Cerebellar nuclear complex (tissue), 1 donor: Measurements from ENCODE around the gene CRTC3.

Experiments used
- DNase-seq, 2 experiments: peaks; one replicate each; lab custom pipeline; 2025; lab: John Stamatoyannopoulos, UW

The CRTC3 gene

DNA sequence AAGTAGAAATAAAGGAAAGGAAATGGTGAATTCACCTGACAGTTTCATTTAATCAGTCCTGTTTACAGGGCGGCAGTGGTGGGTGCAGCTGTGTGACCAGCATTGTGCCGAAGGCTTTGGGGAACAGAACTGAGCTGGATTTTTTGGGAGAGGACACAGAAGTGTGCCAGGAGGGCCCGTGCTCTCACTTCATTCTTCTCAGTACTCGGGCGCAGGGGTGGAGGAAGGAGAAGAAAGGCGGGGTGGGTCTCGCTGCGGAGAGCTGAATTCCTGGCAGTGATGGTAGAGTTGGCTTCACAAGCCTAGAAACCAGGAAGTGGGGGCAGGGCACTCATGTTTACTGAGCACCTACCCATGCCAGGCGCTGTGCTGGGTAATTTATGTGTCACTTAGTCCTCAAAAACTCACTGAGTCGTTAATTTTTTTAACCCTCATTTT is 64.6 kb downstream of the CRTC3 start:
- DNase-seq: no peak

DNA sequence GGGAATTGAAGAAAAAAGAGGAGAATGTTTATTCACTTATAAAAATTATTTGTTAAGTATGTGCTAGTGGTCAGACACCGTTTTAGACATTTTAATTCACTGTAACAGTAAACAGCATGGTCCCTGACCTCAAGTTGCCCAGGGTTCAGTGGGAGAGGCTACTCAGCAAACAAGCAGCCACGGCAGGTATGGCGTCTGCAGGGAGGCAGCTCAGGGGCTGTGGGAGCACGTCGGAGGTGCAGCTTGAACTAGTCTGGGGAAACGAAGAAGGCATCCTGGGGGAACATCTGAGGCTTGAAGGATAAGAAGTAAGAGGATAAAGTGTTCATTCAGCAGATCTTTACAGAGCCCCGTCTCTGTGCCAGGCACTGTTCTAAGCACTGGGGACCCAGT is 66.0 kb downstream of the CRTC3 start:
- no peak for DNase-seq

DNA sequence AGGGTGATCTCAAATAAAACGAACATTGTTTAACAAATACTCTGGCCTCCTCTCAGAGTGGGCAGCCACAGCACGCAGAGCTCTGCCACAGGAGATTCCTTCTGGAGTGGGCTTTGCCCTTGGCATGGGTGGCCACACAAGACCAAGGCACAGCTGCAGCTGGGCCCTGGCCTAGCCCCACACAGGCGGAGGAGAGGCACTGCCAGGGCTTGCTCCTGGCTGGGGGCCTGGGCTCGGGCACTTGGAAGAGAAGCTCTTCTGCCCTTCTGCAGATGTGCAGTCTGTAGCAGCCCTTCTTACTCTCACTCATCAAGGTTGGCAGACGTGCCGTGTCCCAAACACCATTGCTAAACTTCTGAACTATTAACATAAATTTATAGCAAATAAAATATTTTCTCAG is 67.2 kb downstream of the CRTC3 start:
- no peak for DNase-seq

DNA sequence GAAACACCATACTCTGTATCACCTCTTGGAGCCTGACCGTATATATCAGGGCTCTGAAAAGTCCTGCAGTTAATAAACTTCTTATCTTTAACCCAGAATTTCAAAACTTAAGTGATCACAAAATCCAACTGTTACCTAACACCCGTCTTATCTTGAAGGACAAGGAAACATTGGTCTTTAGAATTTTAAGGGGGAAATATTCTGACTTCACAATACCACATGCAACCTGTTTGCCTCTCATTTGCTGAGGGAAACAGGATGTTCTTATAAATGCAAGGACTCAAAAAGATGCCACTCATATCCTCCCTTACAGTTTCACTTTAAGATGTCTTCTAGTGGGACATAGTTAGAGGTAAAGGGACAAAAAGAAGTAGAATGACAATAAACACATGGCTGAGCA is 67.9 kb downstream of the CRTC3 start:
- DNase-seq: no peak

GRCh38 chr15:90598031-90598577 is 68.4 kb downstream of the CRTC3 start:
- no peak for DNase-seq

DNA sequence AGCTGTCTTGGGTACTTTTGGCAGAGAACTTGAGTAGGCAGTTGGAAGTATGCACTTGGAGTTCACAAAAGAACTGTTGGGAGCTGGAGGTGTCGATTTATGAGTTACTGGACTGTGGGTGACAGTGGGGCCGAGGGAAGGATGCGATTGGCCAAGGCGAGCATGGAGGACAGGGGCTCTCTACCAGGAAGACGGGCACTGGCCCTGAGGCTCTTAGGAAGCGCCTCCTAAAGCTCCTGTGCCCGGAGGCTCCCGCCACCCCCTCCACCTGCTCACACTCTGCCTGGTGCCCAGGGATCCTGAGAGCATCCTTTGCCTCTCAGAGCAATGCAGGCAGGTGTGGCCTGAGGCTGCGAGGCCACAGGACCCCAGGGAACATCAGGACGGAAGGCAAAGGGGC is 69.0 kb downstream of the CRTC3 start:
- no peak for DNase-seq

DNA sequence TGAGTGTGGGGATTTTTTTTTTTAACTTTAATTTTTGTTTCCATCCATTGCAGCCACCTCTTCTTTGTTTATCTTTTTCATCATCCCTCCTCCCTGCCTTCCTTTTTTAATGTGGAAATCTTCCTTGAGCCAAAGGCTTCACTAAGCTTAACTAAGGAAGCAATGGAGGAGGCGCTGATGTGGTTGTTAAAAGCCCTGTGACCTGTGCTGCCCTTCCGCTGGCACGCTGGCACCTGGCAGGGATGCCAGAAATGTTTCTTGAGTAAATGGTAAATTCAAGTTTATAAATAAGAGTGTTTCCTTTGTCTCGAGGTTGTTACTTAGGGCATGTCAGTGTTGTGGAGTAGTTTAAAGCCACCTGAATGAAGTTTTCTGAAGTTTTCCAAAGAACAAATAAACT is 69.4 kb downstream of the CRTC3 start:
- DNase-seq: no peak

DNA sequence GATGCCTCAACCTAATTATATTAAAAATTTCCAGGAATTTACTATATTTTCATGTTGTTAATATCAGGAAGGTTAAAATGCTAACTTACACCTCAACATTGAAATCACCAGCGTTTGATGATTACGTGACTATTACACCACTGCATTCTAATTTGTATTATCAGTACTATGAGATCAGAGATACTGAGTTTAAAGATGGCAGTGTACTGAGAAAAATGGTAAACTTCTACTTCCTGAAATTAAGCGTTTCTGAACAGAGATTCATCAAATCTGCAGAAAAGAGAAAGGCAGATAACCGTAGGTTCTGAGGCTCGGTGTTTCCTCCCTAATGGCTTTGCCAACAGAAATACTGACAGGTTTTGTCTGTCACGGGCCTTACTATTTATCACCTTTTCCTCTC is 69.9 kb downstream of the CRTC3 start:
- no peak for DNase-seq

- no peak for DNase-seq
Observed at GRCh38 chr15:90600954-90601353, 71.2 kb downstream of the CRTC3 start.

DNA sequence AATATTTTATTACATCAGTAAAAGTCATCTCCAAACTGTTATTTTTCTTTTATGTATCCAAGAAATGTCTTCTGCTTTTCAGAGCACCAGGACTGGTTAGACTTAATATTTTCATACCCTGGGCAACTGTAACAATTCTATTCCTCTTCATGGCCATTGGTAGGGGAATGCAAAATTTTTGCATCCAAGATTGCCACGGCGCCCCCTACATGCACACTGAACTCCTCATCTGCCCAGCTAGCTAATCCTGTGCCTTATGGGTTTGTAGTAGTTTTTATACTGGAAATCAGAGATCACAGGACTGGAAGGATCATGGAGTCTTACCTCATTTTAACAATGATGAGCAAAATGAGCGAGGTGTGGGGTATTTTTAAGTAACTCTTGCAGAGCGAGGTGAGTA is 74.2 kb downstream of the CRTC3 start:
- DNase-seq: no peak

DNA sequence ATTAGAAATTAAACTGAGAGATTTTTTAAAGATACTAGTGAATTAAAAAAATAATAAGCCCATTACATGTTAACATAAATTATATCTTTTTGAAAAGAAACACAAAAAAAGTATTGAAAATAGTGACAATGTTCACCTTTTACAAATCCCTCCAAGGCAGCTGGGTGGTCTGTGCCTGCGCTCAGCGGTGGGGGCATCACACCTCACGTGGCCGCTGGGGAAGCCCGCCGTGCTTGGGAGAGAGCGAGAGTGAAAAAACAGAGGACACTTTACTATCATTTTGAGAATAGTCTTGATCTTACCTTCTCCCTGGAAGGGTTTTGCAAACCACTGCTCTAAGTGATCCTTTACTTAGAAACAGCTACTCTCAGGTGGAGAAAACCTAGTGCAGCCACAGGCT is 76.9 kb downstream of the CRTC3 start:
- DNase-seq: no peak

DNA sequence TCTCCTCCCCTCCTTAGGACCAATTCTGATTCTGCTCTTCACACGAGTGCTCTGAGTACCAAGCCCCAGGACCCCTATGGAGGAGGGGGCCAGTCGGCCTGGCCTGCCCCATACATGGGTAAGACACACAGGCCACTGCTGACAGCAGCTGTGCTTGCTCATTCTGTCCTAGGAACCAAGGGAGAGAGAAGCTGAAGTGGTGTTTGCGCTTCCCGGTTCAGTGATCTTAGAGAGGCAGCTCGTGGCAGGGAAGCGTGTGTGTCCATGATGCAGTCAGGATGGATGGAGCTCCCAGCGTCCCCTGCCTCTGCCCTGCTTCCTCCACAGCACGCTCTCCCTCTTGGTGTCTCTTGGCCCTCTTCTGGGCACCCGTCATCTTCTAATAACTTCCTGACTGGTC is 77.6 kb downstream of the CRTC3 start:
- no peak for DNase-seq

DNA sequence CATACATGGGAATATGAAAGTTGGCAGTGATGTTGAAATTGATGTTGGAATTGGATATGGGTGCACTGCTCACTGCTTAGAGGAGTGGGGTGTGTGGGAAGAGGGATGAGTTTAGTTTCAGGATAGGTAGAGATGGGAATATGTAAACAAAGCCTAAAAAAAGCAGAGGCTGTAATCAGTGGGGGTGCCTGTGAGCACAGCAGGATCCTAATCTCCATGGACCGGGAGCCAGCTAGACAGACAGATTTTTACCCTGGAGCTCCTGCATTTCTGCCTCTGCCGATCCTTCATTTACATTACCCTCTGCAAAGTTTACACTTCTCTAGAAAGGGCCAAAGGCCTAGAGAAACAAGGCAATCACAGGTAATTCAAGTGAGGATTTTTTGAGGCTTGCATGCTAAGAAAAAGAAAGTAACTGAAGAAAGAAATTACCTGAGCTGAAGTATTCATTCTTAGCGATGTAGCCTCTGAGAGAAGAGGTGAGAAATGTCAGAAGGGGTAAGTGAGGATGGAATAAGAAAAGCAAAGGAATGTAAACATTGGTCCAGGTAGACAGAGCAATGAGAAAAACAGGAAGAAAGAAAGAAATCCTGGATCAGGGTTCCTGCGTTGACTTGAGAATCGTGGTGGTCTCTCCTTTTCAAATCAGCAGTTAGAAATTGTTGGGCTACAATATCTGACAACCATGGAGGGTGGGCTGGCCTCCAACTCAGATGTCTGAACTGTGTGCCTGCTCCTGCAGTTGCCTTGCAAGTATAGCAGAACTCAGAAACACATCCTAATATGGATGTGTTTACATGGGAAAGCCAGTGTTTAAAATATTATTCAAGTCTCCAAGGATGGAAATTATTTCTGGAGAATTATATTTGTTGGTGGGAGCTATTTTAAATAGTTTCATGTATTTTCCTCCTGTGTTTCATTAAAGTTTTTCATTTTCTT is 79.8 kb downstream of the CRTC3 start:
- DNase-seq: no peak

GRCh38 chr15:90610190-90610589 is 80.5 kb downstream of the CRTC3 start:
- no peak for DNase-seq

DNA sequence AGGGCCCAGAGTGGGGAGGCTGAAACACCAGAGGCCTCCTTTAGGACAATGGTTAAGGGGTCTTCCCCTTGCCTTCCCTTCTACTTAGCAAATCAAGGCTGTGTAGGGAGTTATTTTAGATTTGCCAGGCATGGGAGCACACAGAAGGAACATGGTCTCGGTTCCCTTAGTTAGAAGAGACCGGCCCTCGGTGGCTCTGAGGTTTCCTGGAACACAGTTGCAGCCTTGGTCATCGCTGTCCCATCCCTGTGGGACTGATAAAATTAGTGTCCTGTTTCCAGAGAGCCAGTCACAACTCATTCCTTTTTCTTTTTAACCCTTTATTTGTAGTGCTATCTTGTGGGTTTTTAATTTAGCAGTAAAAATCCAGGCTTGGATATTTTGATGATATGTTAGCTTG is 81.4 kb downstream of the CRTC3 start:
- no peak for DNase-seq

- DNase-seq: no peak
Observed at GRCh38 chr15:90617171-90617570, 87.4 kb downstream of the CRTC3 start.

DNA sequence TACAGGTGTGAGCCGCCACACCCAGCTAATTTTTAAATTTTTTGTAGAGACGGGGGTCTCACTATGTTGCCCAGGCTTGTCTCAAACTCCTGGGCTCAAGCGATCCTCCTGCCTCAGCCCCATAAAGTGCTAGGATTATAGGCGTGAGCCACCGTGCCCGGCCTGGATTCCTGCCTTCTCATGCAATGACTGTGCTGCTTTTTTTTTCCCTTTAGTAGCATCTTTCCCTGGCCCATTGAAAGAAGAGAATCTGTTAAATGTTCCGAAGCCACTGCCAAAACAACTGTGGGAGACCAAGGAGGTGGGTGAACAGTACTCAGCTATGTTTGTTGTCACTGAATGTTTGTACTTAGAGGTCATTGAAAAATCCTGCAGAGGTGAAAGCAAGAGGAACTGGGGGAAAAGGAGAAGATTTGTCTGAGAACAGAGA is 88.0 kb downstream of the CRTC3 start:
- no peak for DNase-seq

DNA sequence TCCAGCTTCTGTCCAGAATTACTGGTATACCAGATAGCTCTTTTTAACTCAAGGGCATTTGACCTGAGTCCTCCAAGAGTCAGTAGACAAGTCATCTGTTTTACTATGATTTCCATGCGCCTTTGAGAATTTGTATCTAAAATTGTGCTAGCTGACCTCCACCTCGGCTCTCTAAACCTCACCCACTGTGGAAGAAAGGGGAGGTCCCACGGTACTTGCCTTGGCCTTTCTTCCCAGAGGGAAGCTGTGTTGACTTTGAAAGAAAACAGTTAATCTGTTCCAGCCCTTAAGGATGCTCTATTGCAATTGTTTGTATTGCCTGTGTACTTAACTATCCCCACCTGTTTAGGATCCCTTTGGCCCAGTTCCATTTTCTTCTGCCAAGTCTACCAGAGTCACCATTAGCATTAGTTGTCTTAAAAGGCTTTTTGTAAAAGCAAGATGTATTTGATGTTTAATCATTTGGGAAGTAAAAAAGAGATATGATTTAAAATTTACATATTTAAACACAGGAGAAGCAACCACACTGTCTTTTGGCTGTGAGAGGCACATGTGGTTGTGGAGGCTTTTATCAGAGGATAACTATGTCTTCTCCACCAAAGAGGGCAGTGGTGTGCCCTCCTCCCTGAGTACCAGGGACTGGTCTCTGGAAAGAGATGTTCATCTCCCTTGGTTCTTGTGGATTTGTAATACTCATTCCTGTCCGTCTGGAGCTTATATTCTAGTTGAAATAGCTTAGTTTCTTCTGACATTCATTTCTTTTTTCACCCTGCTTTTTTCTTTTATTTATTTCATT is 88.8 kb downstream of the CRTC3 start:
- DNase-seq: no peak

DNA sequence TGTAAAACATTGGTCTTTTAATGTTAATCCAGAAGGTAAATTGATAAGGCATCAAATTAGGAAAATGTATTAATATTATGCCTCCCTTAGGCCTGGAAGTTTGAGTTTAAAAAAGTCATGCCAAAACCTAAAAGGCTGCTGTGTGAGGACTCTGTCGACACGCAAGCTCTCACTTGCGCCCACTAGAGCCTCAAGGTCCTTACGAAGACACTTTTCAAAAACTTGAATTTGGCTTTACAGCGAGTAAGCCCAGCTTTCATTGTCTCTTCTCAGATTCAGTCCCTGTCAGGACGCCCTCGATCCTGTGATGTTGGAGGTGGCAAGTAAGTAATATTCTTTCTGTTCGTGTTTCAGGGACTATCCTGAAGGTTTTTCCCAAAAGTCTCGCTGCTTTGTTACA is 89.7 kb downstream of the CRTC3 start:
- no peak for DNase-seq

DNA sequence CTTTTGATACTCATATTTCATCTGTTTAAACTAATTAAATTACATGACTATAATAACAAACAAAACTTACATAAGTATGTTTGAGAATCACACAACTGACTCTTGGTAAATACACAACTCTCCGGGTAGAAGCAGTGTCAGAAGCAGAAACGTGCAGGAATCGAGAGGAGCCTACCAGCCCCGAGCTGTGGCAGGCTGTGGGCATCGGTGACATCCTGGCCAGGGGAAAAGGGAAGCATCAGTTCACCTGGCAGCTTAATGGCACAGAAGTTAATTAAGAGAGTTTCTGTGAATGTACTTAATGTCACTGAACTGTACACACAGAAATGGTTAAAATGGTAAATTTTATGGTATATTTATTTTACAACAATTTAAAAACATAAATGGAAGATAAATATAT is 90.2 kb downstream of the CRTC3 start:
- DNase-seq: no peak

DNA sequence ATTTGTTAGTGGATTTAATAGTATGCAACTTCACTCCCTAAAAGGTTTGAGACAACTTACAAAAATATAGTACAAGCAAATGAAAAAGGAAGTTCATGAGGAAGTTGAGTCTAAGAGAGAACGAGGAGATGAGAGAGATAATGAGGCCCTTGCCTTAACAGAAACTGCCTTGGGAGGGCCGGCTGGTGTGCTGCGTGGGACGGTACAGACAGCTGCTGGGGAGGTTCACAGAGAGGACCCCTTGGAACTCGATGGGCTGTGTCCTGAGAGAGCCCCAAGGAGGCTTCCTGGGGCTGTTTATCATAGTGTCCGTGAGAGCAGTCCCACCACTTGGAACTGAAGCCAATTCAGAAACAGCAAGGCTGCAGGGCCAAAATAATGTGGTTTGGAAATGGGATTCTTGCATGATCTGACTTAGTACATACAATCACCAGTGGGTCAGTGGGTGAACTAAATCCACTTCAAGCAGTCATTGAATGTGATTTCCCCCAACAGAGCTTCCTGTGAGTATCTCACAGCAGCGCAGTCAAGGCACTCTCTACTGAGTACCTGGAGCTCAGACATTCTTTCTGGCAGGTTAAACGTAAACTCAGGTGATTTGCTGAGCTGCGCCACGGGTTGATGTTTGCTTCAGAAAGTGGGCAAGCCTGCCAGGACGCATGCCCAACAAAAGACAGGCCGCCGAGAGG is 90.8 kb downstream of the CRTC3 start:
- DNase-seq: no peak

DNA sequence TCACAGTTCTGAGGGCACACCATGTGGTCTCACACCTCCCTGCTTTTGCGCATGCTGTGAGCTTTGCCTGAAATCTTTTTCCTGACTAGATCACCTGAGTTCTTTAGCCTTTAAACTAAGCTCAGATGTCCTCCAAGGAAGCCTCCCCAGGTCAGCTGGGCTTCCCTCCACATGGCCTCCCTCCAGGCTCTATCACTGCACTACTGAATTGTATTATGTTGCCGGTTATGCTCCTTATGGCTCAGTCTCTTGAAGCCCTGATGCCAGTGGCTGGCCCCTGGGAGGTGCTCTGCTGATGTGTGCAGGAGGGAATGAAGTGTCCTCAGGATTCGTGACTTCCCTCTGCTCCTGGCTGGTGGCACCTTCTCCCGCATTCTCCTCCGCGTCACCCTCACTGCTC is 94.1 kb downstream of the CRTC3 start:
- DNase-seq: no peak
